Smooth muscle cell of bladder (primary cell): Measurements from ENCODE around the gene FCGR1A. TPM values are rescaled to one million over a fixed set of nuclear protein-coding genes. Genes with fewer than 3 reads are reported as not detected.

Experiments
- total RNA-seq: library from RNA; depleted of rRNA; stranded (reverse); fragments of >200 nt; gene quantifications from 2 replicates; pipeline ENCODE4 v1.2.3, GENCODE V29; 2014

Gene FCGR1A
- total RNA-seq: not detected in 2 replicates

GRCh38 chr1:149782600-149782999 lies at the start of gene FCGR1A:
TSS of gene FCGR1A (plus strand) at chr1:149782694. CDS start at chr1:149782744, 50 bp downstream.

Other genes starting within 250 kb of the FCGR1A start
- gene PPIAL4C, start 198.8 kb upstream of the FCGR1A start, total RNA-seq: not detected in 2 replicates
- gene BOLA1, start 116.9 kb downstream of the FCGR1A start, total RNA-seq: 8.7 TPM in 2 replicates
- 14.1 and 18.3 TPM in 2 replicates for gene SV2A, start 135.2 kb downstream of the FCGR1A start, total RNA-seq
- 5.7 TPM in 2 replicates for gene SF3B4, start 145.1 kb downstream of the FCGR1A start, total RNA-seq
- 2.4 and 2.9 TPM in 2 replicates for gene MTMR11, start 154.2 kb downstream of the FCGR1A start, total RNA-seq
- 10.7 and 13.8 TPM in 2 replicates for gene OTUD7B, start 228.0 kb downstream of the FCGR1A start, total RNA-seq